ENCODE data around the gene GFOD1. TPM values are rescaled to one million over a fixed set of nuclear protein-coding genes. Genes with fewer than 3 reads are reported as not detected.

Gene GFOD1
- total and polyA plus RNA-seq, 10 of the 15 experiments (the other 5 are each of a cell fraction or from before 2014, with no cell fraction given) = 6.5 to 41.4 (median 16.0) TPM

GRCh38 chr6:13351271-13351670 is 136.1 kb downstream of the GFOD1 start:
- ChIA-PET SMC1A (ENCODE audit: uncharacterized antibody, unreplicated experiment) (interaction anchor here (1.2 kb wide), 1 partner anchor 78 kb away, joined by 3 read pairs; no protein-coding TSS in a partner anchor), RAD21 (ENCODE audit: unreplicated experiment) (interaction anchor here (1.3 kb wide), 1 partner anchor 74 kb away, joined by 5 read pairs; no protein-coding TSS in a partner anchor), CTCF (interaction anchor here (0.9 to 5.3 kb wide), 3 partner anchors 12 to 223 kb away, joined by 3 to 22 read pairs (median 3); partner anchors contain the start of gene SIRT5), POLR2A (no interaction called here)
- no peak for ATAC-seq
- Histone ChIP-seq H3K79me2 (ENCODE audit: control insufficient read depth, insufficient read depth, low read length) (no peaks in the 10 kb centered on the region), H3K9ac (ENCODE audit: control insufficient read depth, insufficient read depth, low read length) (no peak overlapping the region), H3K9me3 (replicated peaks; ENCODE audit: control insufficient read depth, insufficient read depth, low read length) (no peaks in the 10 kb centered on the region), H3K4me3 (no peak overlapping the region), H3K4me1 (ENCODE audit: control insufficient read depth, insufficient read depth, low read length) (peaks cover 19% of the 10 kb centered on the region), H4K20me1 (ENCODE audit: control insufficient read depth, insufficient read depth) (no peaks in the 10 kb centered on the region), H3K27ac (ENCODE audit: control insufficient read depth, insufficient read depth) (no peak overlapping the region), H2AFZ (ENCODE audit: control insufficient read depth, low read depth, low read length) (no peak overlapping the region), H3K4me2 (ENCODE audit: control insufficient read depth, insufficient read depth) (no peak overlapping the region), H3K36me3 (ENCODE audit: control insufficient read depth in 2 of 2, insufficient read depth in 2 of 2, low read length in 1 of 2) (no peaks in the 10 kb centered on the region), H3K27me3 (replicated peaks in 1 of 2; ENCODE audit: control insufficient read depth in 2 of 2, insufficient read depth in 2 of 2, low read length in 1 of 2) (no peaks in the 10 kb centered on the region)
- in situ Hi-C loops (cut with MboI) (no loop called here), intact Hi-C loops (cut with micrococcal nuclease; ENCODE audit: unreplicated experiment) (no loop called here)
- TF ChIP-seq KAT2A (conservative IDR thresholded peaks at IDR 0.05; ENCODE audit: control insufficient read depth, low read depth, low read length) = no peak
- WGBS (ENCODE audit: insufficient coverage, insufficient replicate concordance, low lambda C conversion rate, missing lambda C conversion rate) = 90% methylated on average over 12 of the region's 12 CpGs
- no peak for FAIRE-seq
- BruUV-seq (replicated peaks) = no TSS peak
- no peak for DNase-seq (ENCODE audit: low read depth, low spot score)

GRCh38 chr6:13349811-13350506 is 137.4 kb downstream of the GFOD1 start:
- CTCF ChIA-PET = interaction anchor here (1.2 to 5.3 kb wide), 3 partner anchors 11 to 225 kb away, joined by 3 to 22 read pairs (median 5); partner anchors contain the start of gene SIRT5
- ATAC-seq (no peak), FAIRE-seq (no peak), DNase-seq (ENCODE audit: low read depth, low spot score) (no peak)
- Histone ChIP-seq H3K4me2 (ENCODE audit: control insufficient read depth, insufficient read depth) (no peak overlapping the region), H3K4me3 (no peak overlapping the region), H2AFZ (ENCODE audit: control insufficient read depth, low read depth, low read length) (no peak overlapping the region), H3K27ac (ENCODE audit: control insufficient read depth, insufficient read depth) (no peak overlapping the region), H4K20me1 (ENCODE audit: control insufficient read depth, insufficient read depth) (no peaks in the 10 kb centered on the region), H3K9me3 (replicated peaks; ENCODE audit: control insufficient read depth, insufficient read depth, low read length) (no peaks in the 10 kb centered on the region), H3K9ac (ENCODE audit: control insufficient read depth, insufficient read depth, low read length) (no peak overlapping the region), H3K27me3 (replicated peaks in 1 of 2; ENCODE audit: control insufficient read depth in 2 of 2, insufficient read depth in 2 of 2, low read length in 1 of 2) (no peaks in the 10 kb centered on the region), H3K79me2 (ENCODE audit: control insufficient read depth, insufficient read depth, low read length) (no peaks in the 10 kb centered on the region), H3K4me1 (ENCODE audit: control insufficient read depth, insufficient read depth, low read length) (peaks cover 9% of the 10 kb centered on the region), H3K36me3 (ENCODE audit: control insufficient read depth in 2 of 2, insufficient read depth in 2 of 2, low read length in 1 of 2) (no peaks in the 10 kb centered on the region)
- TF ChIP-seq ZBTB33 (IDR thresholded peaks at IDR 0.05) (no peak), KDM1A (IDR thresholded peaks at IDR 0.05; ENCODE audit: borderline replicate concordance) (no peak), YY1 (IDR thresholded peaks at IDR 0.05; ENCODE audit: low read depth, low read length) (no peak), SREBF1 (IDR thresholded peaks at IDR 0.05; ENCODE audit: low read length) (no peak), NBN (IDR thresholded peaks at IDR 0.05) (no peak)
- TF ChIP-seq, protein P1, sequence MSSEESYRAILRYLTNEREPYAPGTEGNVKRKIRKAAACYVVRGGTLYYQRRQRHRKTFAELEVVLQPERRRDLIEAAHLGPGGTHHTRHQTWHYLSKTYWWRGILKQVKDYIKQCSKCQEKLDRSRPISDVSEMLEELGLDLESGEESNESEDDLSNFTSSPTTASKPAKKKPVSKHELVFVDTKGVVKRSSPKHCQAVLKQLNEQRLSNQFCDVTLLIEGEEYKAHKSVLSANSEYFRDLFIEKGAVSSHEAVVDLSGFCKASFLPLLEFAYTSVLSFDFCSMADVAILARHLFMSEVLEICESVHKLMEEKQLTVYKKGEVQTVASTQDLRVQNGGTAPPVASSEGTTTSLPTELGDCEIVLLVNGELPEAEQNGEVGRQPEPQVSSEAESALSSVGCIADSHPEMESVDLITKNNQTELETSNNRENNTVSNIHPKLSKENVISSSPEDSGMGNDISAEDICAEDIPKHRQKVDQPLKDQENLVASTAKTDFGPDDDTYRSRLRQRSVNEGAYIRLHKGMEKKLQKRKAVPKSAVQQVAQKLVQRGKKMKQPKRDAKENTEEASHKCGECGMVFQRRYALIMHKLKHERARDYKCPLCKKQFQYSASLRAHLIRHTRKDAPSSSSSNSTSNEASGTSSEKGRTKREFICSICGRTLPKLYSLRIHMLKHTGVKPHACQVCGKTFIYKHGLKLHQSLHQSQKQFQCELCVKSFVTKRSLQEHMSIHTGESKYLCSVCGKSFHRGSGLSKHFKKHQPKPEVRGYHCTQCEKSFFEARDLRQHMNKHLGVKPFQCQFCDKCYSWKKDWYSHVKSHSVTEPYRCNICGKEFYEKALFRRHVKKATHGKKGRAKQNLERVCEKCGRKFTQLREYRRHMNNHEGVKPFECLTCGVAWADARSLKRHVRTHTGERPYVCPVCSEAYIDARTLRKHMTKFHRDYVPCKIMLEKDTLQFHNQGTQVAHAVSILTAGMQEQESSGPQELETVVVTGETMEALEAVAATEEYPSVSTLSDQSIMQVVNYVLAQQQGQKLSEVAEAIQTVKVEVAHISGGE (CRISPR knock-in tag; IDR thresholded peaks at IDR 0.05) = no peak
- RAD21 ChIA-PET (ENCODE audit: unreplicated experiment) = interaction anchor here (1.0 kb wide), 1 partner anchor 25 kb away, joined by 3 read pairs; no protein-coding TSS in a partner anchor
- SMC1A ChIA-PET (ENCODE audit: uncharacterized antibody, unreplicated experiment) = no interaction called here
- BruUV-seq (replicated peaks) = no TSS peak
- POLR2A ChIA-PET = interaction anchor here (0.7 kb wide), 1 partner anchor 94 kb away, joined by 3 read pairs; no protein-coding TSS in a partner anchor
- intact Hi-C loops (cut with micrococcal nuclease; ENCODE audit: unreplicated experiment) (no loop called here), in situ Hi-C loops (cut with MboI) (no loop called here)
- 98% methylated on average over 8 of the region's 8 CpGs for WGBS (ENCODE audit: insufficient coverage, insufficient replicate concordance, low lambda C conversion rate, missing lambda C conversion rate)

Measured in GM12878 (cell line).